HG03571 (cell line): ENCODE results near the gene ACAP3.

Source experiments
- ATAC-seq: cut with Tn5 transposase; IDR thresholded peaks from one replicate; pipeline ENCODE4 v1.9.1; 2021; ENCODE audit not compliant: unreplicated experiment

The ACAP3 gene, protein sequence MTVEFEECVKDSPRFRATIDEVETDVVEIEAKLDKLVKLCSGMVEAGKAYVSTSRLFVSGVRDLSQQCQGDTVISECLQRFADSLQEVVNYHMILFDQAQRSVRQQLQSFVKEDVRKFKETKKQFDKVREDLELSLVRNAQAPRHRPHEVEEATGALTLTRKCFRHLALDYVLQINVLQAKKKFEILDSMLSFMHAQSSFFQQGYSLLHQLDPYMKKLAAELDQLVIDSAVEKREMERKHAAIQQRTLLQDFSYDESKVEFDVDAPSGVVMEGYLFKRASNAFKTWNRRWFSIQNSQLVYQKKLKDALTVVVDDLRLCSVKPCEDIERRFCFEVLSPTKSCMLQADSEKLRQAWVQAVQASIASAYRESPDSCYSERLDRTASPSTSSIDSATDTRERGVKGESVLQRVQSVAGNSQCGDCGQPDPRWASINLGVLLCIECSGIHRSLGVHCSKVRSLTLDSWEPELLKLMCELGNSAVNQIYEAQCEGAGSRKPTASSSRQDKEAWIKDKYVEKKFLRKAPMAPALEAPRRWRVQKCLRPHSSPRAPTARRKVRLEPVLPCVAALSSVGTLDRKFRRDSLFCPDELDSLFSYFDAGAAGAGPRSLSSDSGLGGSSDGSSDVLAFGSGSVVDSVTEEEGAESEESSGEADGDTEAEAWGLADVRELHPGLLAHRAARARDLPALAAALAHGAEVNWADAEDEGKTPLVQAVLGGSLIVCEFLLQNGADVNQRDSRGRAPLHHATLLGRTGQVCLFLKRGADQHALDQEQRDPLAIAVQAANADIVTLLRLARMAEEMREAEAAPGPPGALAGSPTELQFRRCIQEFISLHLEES

DNA sequence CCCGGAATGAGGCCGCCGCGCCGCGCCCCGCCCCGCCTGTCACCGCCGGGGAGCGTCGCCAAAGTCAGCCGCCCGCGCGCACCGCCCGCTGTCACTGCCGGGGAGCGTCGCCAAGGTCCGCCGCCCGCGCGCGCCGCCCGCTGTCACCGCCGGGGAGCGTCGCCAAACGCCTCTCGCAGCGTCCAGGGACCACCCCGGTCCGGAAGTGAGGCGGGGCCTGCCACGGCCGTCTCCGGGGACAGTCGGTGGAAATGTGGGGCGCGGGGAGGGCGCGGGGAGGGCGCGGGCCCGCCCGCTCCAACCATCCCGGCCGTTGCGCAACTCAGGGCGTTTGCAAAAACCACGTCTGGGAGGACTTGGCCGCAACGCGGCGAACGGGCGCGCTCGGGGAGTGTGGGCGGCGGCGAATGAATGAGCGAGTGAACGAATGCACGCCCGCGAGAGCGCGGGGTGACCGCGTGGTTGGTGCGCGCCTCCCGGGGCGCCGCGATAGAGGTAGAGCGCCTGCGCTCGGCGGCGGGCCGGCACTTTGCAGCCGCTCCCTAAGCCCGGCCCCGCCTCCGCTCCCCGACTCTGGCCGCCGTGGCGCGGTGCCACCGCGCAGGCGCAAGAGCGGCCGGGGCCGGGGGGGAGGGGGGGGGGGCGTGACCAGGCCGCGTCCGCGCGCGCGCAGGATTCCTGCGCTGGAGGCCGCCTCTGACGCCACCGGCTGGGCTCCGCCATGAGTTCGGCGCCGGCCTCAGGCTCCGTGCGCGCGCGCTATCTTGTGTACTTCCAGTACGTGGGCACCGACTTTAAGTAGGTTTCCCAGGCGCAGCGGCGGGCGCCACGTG, at the start of gene ACAP3, which contains the start of gene PUSL1:
ACAP3 (minus strand) TSS at position 8 of the 833 bp plus-strand sequence. CDS start 115 bp downstream, outside the sequence.
PUSL1 (plus strand) TSS at position 675 of the 833 bp plus-strand sequence; CDS start at position 722, 47 bp downstream.
- ATAC-seq = peak; percentile 49

DNA sequence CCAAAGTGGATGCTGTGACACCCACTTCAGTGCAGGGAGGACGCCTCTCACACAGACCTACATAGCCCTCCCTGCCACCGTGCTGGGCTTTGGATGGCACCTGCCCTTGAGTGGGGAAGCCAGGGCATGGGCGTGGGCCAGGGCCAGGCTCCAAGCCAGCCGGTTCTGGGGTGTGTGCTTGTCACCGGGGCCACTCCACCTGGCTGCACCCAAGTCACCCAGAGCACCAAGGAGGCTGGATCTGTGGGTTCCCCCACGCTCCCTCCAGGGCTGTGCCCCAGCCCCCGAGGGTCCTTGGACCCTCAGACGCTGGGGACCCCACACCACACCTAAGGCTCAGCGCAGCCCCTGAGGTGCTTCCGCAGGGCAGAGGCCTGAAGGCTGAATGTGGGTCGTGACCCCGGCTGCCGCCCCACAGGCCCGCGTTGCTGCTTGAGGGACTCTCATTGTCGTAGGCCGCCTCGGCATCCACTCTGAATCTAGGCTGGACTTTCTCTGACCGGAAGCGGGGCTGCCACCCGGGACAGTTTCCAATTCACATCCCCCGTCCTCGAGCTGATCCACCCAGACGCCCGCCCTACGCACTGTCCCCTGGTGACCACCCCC, 49.2 kb upstream of the ACAP3 start:
- no peak for ATAC-seq

DNA sequence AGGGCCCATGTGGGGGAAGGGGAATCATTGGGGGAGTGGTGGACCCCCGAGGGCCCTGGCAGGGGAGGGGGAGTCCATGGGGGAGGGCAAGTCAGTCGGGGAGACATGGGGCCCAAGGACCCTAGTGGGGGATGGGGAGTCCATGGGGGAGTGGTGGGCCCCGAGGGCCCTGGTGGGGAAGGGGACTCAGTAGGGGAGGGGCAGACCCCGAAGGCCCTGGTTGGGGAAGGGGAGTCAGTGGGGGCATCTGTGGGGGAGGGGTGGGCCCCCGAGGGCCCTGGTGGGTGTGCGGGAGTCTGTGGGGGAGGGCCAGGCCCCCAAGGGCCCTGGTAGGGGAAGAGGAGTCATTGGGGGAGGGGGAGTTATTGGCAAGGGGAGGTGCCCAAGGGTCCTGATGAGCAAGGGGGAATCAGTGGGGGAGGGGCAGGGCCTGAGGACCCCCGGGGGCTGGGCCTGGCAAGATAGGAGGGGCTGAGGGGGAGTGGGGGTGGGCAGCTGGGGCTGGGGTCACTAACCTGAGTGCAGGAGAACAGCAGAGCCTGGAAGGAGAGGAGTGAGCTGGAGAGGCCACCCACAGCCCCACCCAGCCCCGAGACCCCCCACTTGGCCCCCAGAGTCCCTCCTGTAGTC, 48.6 kb upstream of the ACAP3 start:
- ATAC-seq = no peak

GRCh38 chr1:1355416-1355815, 47.7 kb upstream of the ACAP3 start:
- ATAC-seq = no peak

GRCh38 chr1:1354271-1355247, 46.8 kb upstream of the ACAP3 start:
- ATAC-seq = no peak

DNA sequence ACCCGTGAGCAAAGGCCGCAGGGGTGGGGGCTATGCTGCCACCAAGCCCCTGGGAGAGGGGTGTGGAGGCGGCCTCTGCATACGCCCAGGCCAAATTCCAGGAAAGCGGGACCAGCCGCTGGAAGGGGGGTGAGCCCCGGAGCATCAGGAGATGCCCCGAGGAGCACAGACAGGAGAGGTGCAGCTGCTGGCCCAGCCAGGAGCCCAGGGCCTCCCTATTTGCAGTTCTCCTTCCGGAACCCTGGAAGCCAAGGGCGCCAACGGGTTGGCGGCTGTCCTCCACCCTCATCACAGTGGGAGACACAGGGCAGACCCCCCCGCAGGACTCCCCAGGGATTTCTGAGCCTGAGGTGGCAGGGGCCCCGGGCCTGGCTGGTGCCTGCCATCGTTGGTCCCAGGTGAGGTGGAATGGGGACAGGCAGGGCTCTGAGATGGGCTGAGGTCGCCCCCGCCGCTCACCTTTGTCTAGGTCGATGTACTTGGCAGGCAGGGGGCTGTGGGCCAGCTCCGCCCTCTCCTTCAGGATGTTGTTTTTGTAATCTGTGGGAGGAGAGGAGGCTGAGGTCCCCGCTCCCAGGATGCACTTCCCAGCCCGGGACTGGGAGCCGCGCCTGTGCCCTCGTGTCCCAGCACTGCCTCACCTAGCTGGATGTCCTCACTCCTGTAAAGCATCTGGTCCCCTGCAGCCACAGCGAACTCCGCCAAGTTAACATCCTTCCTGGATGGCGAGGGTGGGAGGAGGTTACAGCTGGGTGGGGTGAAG, 45.8 kb upstream of the ACAP3 start:
- ATAC-seq = no peak

DNA sequence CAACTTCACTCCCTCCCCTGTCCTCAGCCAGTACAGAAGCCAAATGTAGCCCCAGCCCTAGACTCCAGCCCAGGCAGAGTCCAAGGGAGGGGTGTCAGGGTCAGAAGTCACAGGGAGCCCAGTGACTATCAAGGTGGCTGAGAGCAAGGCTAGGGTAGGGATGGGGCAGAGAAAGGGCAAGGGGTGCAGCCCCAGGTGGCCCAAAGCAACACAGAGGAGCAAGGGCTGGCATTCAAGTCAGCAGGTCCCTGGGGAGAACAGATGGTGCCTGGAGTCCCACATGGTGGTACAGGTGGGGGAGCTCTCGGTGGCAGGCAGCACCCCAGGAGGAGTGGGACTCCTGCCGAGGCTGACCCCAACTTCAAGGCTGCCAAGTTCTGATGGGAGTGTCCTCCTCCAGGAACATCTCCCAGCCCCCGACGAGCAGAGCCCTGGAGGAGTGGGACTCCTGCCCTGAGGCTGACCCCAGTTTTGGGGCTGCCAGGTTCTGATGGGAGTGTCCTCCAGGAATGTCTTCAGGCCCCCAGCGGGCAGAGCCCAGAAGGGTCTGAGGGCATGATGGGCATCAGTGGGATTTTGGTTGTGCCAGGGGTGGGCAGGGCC, 45.2 kb upstream of the ACAP3 start:
- no peak for ATAC-seq

DNA sequence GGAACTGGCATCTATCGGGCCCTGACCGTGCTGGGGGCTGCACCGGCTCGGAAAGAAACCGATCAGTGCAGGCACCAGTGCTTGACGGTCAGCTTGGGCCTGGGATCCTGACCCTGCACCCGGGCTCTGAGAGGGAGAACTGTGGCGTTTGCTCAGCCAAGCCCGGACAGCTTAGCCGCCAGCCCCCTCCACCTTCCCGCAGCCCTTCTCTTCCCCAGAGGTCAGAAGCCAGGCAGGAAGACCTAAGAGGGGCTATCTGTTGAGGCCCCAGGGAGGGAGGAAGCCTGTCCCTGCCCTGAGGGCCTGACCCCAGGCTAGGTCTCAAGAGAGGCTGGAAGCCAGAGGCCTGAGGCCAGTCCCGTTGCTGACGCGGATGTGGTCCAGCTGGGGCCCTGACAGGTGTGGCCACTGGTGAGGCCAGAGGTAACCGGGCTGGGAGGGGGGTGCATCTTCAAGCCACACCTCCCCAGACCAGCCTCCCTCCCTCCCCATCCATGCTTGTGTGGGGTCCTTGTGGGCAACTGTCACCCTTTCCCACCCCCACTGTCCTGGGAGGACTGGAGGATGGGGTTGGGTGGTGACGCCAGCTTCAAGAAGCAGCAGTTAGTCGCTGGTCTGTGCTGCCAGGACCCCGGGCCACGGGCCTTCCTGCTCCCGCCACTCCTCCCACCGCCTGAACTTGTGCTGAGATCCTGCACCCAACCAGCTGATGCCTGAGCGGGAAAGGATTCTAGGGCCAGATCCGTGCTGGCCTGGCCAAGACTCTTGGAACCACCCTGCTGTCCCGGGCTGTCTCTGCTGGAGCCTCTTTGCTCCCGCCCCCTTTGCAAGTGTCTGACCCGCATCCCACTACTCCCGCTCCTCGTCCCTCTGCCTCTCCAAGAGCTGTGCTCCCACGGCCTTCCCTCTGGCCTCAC, 44.0 kb upstream of the ACAP3 start:
- no peak for ATAC-seq

GRCh38 chr1:1349256-1350012, 41.7 kb upstream of the ACAP3 start, which contains the start of gene DVL1:
Gene DVL1 (minus strand): TSS chr1:1349418. CDS start chr1:1349065, 353 bp downstream.
- ATAC-seq = peak; percentile 61

- peak; percentile 36 for ATAC-seq
Observed at GRCh38 chr1:1348420-1349255, 40.9 kb upstream of the ACAP3 start.

DNA sequence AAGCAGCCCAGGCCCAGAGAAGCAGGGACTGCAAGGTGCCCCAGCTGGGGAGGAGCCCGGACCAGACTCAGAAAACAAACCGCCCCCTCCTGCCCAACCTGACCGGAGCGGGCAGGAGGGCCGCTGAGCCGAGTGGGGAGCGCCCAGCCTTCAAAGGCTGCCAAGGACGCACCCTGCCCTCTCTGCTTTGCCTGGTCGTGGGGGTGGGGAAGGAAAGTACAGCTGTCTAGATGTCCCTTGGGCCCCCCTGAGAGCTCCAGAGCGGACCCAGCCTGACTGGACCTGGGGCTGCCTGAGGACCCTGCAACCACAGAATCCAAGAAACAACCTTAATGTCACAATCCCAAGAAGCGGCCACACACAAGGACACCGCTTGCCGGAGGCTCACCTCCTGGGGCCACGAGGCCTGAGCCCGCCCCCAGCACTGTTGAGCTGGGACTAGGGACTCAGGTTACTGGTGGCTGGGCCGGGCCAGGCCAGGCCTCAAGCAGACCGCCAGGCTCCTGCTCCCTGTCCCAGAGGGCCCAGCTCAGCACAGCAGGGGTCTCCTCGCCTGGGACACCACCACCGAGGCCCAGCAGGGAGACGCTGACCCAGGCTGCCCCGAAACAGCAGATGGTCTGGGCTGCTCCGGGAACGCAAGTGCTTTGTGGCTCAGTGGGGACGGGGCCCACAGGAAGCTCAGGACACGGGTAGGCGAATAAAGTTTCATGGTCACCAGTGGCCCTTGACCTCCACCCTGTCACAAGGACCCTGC, 40.1 kb upstream of the ACAP3 start:
- no peak for ATAC-seq

GRCh38 chr1:1347026-1347595, 39.4 kb upstream of the ACAP3 start:
- no peak for ATAC-seq

GRCh38 chr1:1346501-1346890, 38.8 kb upstream of the ACAP3 start:
- no peak for ATAC-seq
